ENCODE data around the gene UBN1.
A peak's percentile ranks its signal among the peaks of the same experiment; 100 is the strongest.

The UBN1 gene

DNA sequence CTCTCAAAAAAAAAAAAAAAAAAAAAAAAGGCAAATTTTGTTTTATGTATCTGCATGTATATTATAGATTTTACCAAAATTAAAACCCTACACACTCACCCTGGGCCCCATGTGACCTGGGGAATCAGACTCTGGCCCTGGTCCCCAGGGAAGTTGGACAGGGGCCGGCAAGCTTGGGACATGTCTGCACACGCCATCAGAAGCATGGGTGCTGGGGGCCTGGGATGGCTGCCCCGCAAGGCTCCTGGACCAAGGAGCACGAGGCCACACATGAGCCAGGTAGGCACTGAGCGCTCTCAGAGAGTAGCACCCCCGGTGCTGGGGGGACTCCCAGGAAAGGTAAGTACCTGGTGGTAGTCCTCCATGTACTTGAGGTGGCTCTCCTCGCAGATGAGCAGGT lies 50.0 kb downstream of the UBN1 start:
- no peak for DNase-seq (ENCODE audit: low spot score)
- POLR2A ChIA-PET (ENCODE audit: low non-redundant PET): interaction anchor here (0.8 kb wide), 1 partner anchor 18 kb away, joined by 17 read pairs; no protein-coding TSS in a partner anchor
- TF ChIP-seq, protein P1, sequence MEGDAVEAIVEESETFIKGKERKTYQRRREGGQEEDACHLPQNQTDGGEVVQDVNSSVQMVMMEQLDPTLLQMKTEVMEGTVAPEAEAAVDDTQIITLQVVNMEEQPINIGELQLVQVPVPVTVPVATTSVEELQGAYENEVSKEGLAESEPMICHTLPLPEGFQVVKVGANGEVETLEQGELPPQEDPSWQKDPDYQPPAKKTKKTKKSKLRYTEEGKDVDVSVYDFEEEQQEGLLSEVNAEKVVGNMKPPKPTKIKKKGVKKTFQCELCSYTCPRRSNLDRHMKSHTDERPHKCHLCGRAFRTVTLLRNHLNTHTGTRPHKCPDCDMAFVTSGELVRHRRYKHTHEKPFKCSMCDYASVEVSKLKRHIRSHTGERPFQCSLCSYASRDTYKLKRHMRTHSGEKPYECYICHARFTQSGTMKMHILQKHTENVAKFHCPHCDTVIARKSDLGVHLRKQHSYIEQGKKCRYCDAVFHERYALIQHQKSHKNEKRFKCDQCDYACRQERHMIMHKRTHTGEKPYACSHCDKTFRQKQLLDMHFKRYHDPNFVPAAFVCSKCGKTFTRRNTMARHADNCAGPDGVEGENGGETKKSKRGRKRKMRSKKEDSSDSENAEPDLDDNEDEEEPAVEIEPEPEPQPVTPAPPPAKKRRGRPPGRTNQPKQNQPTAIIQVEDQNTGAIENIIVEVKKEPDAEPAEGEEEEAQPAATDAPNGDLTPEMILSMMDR (conservative IDR thresholded peaks at IDR 0.05; ENCODE audit: low read depth): no peak
- peak overlapping the region; percentile 72 for H3K27ac ChIP-seq
- CTCF ChIA-PET: no interaction called here

DNA sequence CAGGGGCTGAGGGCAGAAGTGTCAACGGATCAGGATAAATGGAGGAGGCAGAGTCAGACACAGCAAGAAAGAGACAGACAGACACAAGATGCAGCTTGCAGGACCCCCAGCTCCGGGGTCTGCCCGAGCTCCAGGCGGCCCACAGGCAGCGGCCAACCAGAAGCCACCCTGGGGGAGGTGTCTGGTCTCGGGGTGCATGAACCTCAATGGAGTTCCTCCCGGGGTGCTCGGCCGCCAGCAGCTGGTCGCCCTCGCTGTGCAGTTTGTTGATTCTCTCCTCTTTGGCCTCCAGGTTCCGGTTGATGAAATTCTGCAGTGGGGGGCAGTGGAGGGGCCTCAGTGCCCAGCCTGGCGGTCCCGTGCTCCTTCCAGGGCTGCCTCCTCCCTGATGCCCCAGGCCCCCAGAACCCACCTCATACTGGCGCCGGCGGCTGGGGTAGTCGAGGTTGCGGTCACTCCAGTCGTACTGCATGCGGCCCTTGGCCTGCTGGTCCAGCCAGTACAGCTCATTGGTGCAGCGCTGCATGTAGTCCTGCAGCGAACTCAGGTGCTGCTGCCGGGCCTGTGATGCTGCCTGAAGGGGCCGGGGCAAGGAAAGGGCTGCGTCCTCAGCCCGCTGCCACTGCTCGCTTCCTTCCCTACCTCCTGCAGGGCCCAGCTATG lies 51.7 kb downstream of the UBN1 start:
- DNase-seq (ENCODE audit: low spot score): no peak
- ChIA-PET POLR2A (ENCODE audit: low non-redundant PET) (no interaction called here), CTCF (interaction anchor here (0.5 kb wide), 1 partner anchor 84 kb away, joined by 3 read pairs; no protein-coding TSS in a partner anchor)
- TF ChIP-seq, protein P1 (conservative IDR thresholded peaks at IDR 0.05; ENCODE audit: low read depth): no peak
- peak overlapping the region; percentile 72 for H3K27ac ChIP-seq

DNA sequence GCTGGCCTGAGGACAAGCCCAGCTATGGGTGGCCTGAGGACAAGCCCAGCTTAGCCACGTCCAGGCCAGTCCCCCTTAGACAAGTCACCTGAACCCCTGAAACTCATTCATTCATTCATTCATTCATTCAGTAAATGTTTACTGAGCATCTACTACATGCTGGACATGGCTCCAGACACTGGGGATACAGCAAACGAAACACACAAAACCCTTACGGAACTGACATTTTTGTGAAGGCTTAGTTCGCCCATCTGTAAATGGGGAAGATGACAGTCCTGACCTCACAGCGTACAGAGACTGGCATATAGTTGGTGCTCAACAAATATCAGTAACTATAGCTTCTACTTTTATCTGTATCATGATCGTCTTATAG lies 52.2 kb downstream of the UBN1 start:
- CTCF ChIA-PET: interaction anchor here (0.5 kb wide), 1 partner anchor 85 kb away, joined by 3 read pairs; no protein-coding TSS in a partner anchor

DNA sequence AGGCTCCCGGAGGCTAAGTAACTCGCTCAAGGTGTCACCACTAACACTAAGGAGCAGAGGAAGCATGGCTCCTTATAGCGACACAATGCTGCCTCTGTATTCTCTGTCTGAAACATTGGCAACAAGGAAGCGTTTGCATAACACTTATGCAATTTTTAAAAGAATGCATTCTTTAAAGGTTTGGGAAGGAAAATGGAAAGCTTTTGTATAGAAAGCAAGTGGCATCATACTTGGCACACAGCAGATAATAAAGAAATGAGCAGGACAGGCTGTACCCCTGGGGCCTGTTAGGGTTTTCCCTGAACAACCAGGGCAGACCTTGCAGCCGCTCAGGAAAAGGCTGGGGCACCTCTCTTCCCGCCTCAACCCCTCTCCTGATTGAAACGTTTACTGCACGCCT lies 52.8 kb downstream of the UBN1 start:
- ChIA-PET CTCF (no interaction called here), POLR2A (ENCODE audit: low non-redundant PET) (no interaction called here)
- TF ChIP-seq, protein P1 (conservative IDR thresholded peaks at IDR 0.05; ENCODE audit: low read depth): no peak

More for the DNA sequence above, 52.2 kb downstream of the UBN1 start:
- POLR2A ChIA-PET (ENCODE audit: low non-redundant PET): no interaction called here
- TF ChIP-seq, protein P1 (conservative IDR thresholded peaks at IDR 0.05; ENCODE audit: low read depth): no peak
- H3K27ac ChIP-seq: peak overlapping the region; percentile 72; the same call in 1 of the 2 replicates
- no peak for DNase-seq (ENCODE audit: low spot score)

DNA sequence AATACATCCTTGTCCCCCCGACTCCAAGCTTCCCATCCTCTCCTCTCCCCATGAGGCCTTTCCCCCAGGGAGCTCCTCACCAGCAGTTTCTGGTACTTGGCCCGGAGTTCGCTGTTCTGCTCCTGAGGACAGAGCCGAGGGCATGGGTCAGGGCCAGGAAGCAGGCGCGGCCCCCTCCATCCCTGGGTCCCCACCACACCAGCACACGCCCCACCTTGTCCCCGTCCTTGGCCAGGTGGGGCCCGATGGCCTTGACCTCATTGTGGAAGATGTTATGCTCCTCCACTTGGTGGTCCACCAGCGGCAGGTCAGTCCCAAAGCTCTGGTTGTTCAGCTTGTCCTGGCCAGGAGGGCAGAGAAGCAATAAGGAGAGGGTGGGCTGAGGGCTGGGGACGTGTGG lies 53.5 kb downstream of the UBN1 start:
- CTCF ChIA-PET: no interaction called here
- peak overlapping the region; percentile 43 for H3K27ac ChIP-seq
- DNase-seq (ENCODE audit: low spot score): no peak
- POLR2A ChIA-PET (ENCODE audit: low non-redundant PET): no interaction called here
- TF ChIP-seq, protein P1 (conservative IDR thresholded peaks at IDR 0.05; ENCODE audit: low read depth): no peak

More for the DNA sequence above, 52.8 kb downstream of the UBN1 start:
- no peak for DNase-seq (ENCODE audit: low spot score)
- H3K27ac ChIP-seq: peak overlapping the region; percentile 43

DNA sequence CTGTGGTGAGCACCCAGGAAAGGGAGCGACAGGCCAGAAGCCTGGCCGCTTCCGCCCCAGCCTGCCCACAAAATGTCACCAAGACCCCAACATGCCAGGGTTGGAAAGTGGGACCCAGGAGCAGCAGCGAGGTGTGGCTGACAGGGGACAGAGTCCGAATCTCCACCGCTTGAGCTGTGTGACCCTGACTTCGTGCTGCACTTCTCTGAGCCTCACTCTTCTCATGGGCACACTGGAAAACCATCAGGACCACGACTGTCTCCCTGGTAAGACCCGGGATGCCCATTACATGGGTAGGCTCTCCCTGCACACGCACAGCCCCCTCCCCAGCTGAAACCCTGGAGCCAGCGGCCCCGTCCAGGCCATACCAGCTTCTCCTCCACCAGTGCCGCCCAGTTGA lies 54.8 kb downstream of the UBN1 start:
- no peak for DNase-seq (ENCODE audit: low spot score)
- CTCF ChIA-PET: no interaction called here

More for the DNA sequence above, 54.8 kb downstream of the UBN1 start:
- peak overlapping the region; percentile 22 for H3K27ac ChIP-seq
- POLR2A ChIA-PET (ENCODE audit: low non-redundant PET): interaction anchor here (0.6 kb wide), 1 partner anchor 16 kb away, joined by 3 read pairs; no protein-coding TSS in a partner anchor
- TF ChIP-seq, protein P1 (conservative IDR thresholded peaks at IDR 0.05; ENCODE audit: low read depth): no peak
